SJCRH30 (cell line): ENCODE data around the gene TMEM236. TPM values are rescaled to one million over a fixed set of nuclear protein-coding genes. Genes with fewer than 3 reads are reported as not detected.
A peak's percentile ranks its signal among the peaks of the same experiment; 100 is the strongest.

Source experiments
- DNase-seq, 2 experiments: peaks; one replicate each; pipeline ENCODE4 v3.0.0-alpha.2; 2015 to 2020
- H3K27ac ChIP-seq: fragments of 250-450 bp; sonication (Bioruptor Pico); 2 replicates; pipeline ENCODE4 v1.5.1; 2020; ENCODE audit warnings: mild to moderate bottlenecking, moderate library complexity
- H3K27me3 ChIP-seq: fragments of 250-450 bp; sonication (Bioruptor Pico); 2 replicates; pipeline ENCODE4 v1.5.1; 2020; ENCODE audit warnings: mild to moderate bottlenecking, moderate library complexity
- H3K36me3 ChIP-seq: fragments of 250-450 bp; sonication (Bioruptor Pico); 2 replicates; pipeline ENCODE4 v1.5.1; 2020; ENCODE audit warnings: mild to moderate bottlenecking, moderate library complexity
- H3K4me1 ChIP-seq: fragments of 250-450 bp; sonication (Bioruptor Pico); 2 replicates; pipeline ENCODE4 v1.5.1; 2020; ENCODE audit warnings: mild to moderate bottlenecking, moderate library complexity
- H3K4me3 ChIP-seq: fragments of 250-450 bp; sonication (Bioruptor Pico); 2 replicates; pipeline ENCODE4 v1.5.1; 2020; ENCODE audit warnings: mild to moderate bottlenecking, moderate library complexity
- H3K9me3 ChIP-seq: fragments of 250-450 bp; sonication (Bioruptor Pico); replicated peaks from 2 replicates; pipeline ENCODE4 v1.5.1; 2020; ENCODE audit warnings: mild to moderate bottlenecking, moderate library complexity
- total RNA-seq: library from RNA; depleted of rRNA; stranded (reverse); fragments of >200 nt; shearing (Covaris generic); gene quantifications from 2 replicates; pipeline ENCODE4 v1.2.3, GENCODE V29; 2014

The TMEM236 gene
- total RNA-seq, 1 experiment from 2014 or later, result not detected

DNA sequence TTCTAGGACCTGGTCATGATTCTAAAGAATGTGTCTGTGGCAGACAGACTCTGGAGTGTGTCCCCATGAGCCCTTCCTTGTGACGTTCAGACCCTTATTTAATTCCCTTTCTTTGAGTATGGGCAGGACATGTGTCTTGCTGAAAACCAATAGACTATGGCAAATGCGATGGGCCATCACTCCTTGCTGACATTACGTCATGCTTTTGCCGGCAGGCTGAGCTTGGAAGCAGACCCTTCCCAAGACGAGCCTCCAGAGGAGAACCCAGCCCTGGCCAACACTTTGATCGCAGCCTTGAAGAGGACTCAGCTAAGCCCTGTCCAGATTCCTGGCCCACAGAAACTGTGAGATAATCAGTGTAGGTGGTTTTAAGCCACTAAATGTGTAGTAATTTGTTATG lies 18.4 kb upstream of the TMEM236 start:
- H3K9me3 ChIP-seq, result no peaks in the 10 kb centered on the region
- no peak overlapping the region for H3K27ac ChIP-seq
- no peak overlapping the region for H3K4me3 ChIP-seq
- DNase-seq, result no peak
- H3K27me3 ChIP-seq, result no peaks in the 10 kb centered on the region
- no peaks in the 10 kb centered on the region for H3K4me1 ChIP-seq
- no peaks in the 10 kb centered on the region for H3K36me3 ChIP-seq

DNA sequence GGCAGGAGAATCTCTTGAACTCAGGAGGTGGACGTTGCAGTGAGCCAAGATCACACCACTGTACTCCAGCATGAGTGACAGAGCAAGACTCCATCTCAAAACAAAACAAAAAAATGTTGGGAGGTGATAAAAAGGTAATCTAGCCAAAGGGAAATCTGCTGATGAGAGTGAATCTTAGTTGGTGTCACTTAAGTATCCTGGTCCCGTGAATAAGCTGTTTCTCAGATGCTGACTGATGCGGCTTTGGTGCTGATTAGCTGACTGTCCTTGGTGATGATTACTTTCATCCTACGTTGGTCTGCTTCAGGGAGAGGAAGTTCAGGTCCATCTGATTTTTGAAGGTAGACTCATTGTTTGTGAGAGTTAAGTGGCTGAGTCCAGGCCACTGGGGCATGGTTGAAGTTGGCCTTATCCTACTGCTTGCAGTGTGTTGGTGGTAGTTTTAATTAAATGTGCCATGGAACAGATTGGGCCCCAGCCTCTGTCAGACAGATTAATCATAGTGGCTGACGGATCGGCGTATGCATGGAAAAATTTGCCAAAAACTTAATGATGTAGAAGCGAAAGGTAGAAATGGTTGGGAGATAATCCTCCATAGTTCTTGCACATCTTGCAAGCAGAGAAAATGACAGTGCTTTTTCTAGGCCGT lies 17.4 kb upstream of the TMEM236 start:
- DNase-seq, result no peak
- H3K27ac ChIP-seq, result no peak overlapping the region

DNA sequence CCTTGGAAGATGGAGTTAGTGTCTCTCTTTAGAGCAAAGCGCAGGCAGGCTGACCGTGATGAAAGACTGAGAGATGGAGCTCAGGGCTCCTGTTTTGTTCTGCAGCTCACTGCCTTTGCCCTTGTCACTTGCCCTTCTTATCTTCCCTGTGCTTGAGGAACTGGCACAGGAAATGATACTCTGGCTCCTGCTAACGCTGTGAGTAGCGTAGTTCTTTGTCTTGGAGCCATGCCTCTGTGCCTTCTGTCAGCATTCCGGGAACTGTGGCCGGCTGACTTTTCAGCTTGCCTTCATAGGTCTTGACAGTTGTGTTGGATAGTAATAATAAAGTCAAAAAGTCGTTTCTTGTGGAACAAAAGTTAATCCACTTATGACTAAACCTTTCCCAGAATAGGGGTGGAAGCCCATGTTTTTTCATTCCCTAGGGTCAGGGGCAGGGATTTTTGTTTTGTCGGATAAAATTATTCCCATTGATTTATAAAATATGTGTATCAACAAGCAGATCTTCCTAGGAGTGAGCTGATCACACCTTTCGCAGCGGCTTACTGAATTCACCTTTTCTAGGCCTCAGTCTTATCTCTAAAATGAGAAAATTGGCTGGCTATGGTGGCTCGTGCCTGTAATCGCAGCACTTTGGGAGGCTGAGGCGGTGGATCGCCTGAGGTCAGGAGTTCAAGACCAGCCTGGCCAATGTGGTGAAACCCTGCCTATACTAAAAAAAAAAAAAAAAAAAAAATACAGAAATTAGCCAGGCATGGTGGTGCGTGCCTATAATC lies 16.6 kb upstream of the TMEM236 start:
- Histone ChIP-seq H3K9me3 (no peaks in the 10 kb centered on the region), H3K36me3 (no peaks in the 10 kb centered on the region), H3K4me1 (no peaks in the 10 kb centered on the region), H3K27ac (no peak overlapping the region), H3K4me3 (no peak overlapping the region), H3K27me3 (no peaks in the 10 kb centered on the region)
- no peak for DNase-seq

More for the DNA sequence above, 17.4 kb upstream of the TMEM236 start:
- H3K4me3 ChIP-seq, result no peak overlapping the region
- H3K4me1 ChIP-seq, result no peaks in the 10 kb centered on the region
- no peaks in the 10 kb centered on the region for H3K27me3 ChIP-seq
- H3K36me3 ChIP-seq, result no peaks in the 10 kb centered on the region
- H3K9me3 ChIP-seq, result no peaks in the 10 kb centered on the region

DNA sequence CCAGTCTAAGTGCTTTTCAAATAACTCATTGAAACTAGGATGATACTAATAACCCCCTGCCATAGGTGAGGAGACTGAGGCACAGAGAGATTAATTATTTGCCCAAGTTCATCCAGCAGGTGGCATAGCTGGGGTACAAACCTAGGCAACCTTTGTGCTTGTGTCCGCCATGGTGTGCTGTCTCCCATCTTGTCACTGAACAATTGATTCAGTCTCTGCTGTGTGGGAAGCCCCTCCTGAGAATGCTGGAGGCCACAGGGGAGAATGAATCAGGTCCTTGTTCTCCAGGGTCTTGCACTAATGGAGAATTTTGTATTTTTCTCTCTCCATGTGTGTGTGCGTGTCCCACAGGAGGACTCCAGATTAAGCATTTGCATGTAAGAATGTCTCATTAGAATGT lies 15.8 kb upstream of the TMEM236 start:
- no peak for DNase-seq
- Histone ChIP-seq H3K9me3 (no peaks in the 10 kb centered on the region), H3K27ac (no peak overlapping the region)

DNA sequence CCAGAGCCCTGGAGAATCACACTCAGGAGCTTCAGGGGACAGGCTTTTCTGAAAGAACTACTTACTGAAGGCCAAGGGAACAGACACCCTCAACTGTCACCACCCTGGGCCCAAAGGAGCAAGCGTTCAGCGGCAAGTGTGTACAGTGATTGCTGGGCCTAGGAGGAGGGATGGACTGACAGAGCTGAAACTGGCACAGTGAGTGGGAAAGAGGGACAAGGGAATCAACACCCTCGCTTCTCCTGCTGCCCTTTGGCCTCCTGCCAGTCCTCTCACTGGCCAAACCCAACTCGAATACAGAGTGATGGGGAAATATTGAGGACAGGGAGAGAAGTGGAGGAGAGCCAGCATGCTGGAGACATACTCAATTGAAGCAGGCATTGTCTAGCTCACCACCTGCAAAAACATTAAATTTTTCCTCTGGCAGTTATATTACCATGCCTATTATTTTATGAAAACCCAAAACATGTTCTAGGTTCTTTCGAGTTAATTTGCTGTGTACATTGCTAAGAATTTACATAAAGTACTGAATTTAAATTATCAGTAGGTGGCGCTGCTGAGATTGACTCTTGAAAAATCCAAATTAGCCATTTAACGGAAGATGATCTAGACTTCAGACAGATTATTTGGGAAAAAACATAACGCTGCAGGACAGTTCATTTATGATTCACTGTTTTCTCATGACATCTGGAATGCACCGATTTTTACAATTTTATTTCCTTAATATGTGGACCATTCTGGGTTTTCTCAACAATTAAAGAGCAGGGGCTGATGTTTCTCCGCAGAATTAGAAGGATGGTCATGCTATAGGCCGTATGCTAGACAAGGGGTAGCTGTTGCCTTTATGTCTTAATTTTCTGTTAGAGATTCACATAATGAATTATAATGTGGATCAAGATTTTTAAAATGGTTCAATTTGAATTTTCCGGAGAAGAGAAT lies 14.7 kb upstream of the TMEM236 start:
- Histone ChIP-seq H3K27me3 (no peaks in the 10 kb centered on the region), H3K27ac (no peak overlapping the region), H3K36me3 (no peaks in the 10 kb centered on the region), H3K4me3 (no peak overlapping the region), H3K4me1 (no peaks in the 10 kb centered on the region), H3K9me3 (no peaks in the 10 kb centered on the region)
- peak in 1 of 2 experiments; percentile 54 for DNase-seq

More for the DNA sequence above, 15.8 kb upstream of the TMEM236 start:
- no peaks in the 10 kb centered on the region for H3K36me3 ChIP-seq
- no peaks in the 10 kb centered on the region for H3K4me1 ChIP-seq
- H3K27me3 ChIP-seq, result no peaks in the 10 kb centered on the region
- H3K4me3 ChIP-seq, result no peak overlapping the region

DNA sequence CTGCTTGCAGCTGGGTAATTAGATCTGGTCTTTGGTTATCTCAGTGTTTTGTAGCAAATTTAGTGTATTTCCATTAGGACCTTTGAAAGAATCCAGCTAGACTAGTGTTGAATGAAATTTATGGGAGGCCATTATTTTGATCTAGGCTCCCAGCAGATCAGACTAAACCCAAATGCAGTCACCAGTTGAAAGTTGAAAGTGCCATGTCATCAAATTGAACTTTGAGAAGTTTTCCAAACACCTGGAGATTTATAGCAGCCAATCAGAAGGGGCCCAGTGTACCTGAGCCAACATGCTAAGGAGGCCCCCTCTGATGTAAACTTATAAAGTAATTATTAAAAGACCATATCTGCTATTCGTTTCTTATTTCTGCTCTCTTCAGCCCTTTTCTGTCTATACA lies 11.3 kb upstream of the TMEM236 start:
- Histone ChIP-seq H3K27ac (no peak overlapping the region), H3K4me3 (no peak overlapping the region), H3K4me1 (no peaks in the 10 kb centered on the region), H3K36me3 (no peaks in the 10 kb centered on the region), H3K9me3 (no peaks in the 10 kb centered on the region), H3K27me3 (no peaks in the 10 kb centered on the region)
- no peak for DNase-seq

DNA sequence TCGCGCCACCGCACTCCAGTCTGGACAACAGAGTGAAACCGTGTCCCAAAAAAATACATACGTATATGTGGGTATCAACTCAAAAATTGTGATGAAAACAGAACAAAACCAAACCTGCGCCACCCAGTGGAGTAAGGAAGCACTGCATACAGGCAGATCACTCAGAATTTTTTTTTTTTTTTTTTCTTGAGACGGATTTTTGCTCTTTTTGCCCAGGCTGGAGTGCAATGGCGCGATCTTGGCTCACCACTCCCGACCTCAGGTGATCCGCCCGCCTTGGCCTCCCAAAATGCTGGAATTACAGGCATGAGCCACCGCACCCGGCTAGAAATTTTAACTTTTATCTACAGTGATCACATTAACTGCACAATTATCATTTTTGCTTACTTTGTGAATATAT lies 9.1 kb upstream of the TMEM236 start:
- H3K4me3 ChIP-seq, result no peak overlapping the region
- H3K27me3 ChIP-seq, result no peaks in the 10 kb centered on the region
- H3K4me1 ChIP-seq, result no peaks in the 10 kb centered on the region
- H3K9me3 ChIP-seq, result no peaks in the 10 kb centered on the region
- H3K27ac ChIP-seq, result no peak overlapping the region
- no peaks in the 10 kb centered on the region for H3K36me3 ChIP-seq
- peak; percentile 45 to 68 for DNase-seq

DNA sequence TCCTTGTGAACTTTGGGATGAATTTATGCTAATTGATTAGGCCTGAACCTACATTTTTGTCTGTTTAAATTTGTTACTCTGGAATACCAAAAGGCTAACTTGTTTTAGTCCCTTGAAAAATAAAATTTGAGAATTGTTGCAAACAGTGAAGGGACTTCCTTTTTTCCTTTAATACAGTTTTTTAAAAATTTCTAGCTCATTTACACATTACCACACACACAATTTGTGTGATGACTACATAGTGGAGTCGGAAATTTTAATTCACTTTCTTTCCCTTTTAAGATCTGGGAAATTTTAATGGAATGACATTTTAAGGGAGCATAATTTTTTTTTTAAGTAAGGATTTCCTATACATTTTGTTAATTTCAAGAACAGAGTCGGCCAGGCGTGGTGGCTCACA lies 8.6 kb upstream of the TMEM236 start:
- Histone ChIP-seq H3K9me3 (no peaks in the 10 kb centered on the region), H3K27me3 (no peaks in the 10 kb centered on the region), H3K27ac (no peak overlapping the region), H3K4me1 (no peaks in the 10 kb centered on the region), H3K4me3 (no peak overlapping the region), H3K36me3 (no peaks in the 10 kb centered on the region)
- DNase-seq, result no peak

DNA sequence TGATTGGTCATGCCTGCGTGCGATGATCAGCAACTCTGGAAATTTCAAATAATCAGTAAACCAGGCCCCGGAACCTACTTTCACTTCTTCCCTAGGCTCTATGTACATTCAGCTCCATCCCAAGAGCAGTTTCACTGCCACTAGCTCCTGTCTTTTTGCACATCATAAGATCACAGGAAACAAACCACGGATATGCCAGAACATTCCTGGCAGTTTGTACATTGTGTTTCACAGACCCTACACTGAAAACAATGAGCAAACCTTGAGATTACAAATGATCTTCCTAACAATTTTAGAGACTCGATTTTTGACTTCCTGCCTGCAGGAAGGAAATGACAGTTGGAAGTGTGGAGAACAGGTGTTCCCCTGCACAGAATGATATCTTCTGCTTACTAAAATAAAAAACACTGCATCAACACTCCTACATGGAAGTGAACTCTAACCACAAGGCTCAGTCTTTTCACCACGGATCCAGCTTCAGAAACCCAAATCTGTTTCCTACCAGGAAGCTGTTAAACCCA lies 7.6 kb upstream of the TMEM236 start:
- H3K27me3 ChIP-seq, result no peaks in the 10 kb centered on the region
- H3K36me3 ChIP-seq, result no peaks in the 10 kb centered on the region
- H3K4me1 ChIP-seq, result no peaks in the 10 kb centered on the region
- DNase-seq, result peak; percentile 8 to 45
- peak overlapping the region; percentile 23 for H3K27ac ChIP-seq
- no peaks in the 10 kb centered on the region for H3K9me3 ChIP-seq
- peak overlapping the region; percentile 38 for H3K4me3 ChIP-seq

DNA sequence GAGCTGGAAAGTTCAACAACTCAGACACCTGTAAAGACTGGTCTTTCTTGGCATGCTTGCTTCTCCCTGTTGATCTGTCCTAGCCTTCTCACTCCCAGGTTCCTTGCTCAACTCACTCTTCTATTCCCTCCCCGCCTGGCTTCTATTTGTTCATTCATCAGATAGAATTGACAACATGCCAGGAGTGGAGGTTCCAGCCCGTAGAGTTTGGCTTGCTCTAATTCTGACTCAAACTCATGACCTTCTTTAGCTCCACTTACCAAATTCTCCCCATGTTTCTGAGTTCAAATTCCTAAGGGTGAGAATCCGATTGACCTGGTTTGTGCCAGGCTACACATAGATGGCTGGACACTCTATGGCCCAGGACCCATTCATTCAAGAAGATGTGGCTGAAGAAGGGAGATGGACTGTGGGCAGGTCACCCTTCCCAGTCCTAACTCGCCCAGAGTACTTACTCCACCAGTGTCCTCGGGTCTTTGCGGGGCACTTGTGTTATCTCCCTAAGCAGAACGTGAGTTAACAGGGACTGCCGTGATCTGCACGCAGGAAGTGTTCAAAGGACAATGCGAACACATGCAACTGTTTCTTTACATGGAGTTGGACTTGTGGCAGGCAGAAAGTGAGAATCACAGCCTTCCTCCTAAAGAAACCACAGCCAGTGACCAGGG lies 4.0 kb upstream of the TMEM236 start:
- no peak overlapping the region for H3K4me3 ChIP-seq
- no peak for DNase-seq
- H3K36me3 ChIP-seq, result no peaks in the 10 kb centered on the region

DNA sequence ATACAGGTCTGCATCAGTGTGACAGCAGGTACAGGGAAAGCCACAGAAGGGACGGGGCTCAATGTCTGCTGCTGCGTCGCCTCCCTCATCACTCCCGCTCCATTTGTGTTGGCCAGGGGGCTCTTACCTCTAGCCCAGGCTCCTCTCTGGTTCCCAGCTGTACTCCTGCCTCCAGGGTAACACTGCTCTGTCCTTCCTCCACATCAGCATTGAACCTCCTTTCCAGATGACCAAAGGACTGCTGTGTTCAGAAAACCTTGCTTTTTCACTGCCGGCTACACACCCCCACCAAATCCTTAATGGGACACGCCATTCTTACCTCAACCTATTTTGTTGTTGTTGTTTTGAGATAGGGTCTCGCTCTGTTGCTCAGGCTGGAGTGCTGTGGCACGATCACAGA lies 2.1 kb upstream of the TMEM236 start:
- Histone ChIP-seq H3K4me1 (no peaks in the 10 kb centered on the region), H3K36me3 (no peaks in the 10 kb centered on the region), H3K27ac (no peak overlapping the region), H3K27me3 (no peaks in the 10 kb centered on the region), H3K4me3 (no peak overlapping the region), H3K9me3 (no peaks in the 10 kb centered on the region)
- DNase-seq, result no peak

More for the DNA sequence above, 4.0 kb upstream of the TMEM236 start:
- H3K9me3 ChIP-seq, result no peaks in the 10 kb centered on the region
- H3K4me1 ChIP-seq, result no peaks in the 10 kb centered on the region
- H3K27ac ChIP-seq, result no peak overlapping the region
- H3K27me3 ChIP-seq, result no peaks in the 10 kb centered on the region

DNA sequence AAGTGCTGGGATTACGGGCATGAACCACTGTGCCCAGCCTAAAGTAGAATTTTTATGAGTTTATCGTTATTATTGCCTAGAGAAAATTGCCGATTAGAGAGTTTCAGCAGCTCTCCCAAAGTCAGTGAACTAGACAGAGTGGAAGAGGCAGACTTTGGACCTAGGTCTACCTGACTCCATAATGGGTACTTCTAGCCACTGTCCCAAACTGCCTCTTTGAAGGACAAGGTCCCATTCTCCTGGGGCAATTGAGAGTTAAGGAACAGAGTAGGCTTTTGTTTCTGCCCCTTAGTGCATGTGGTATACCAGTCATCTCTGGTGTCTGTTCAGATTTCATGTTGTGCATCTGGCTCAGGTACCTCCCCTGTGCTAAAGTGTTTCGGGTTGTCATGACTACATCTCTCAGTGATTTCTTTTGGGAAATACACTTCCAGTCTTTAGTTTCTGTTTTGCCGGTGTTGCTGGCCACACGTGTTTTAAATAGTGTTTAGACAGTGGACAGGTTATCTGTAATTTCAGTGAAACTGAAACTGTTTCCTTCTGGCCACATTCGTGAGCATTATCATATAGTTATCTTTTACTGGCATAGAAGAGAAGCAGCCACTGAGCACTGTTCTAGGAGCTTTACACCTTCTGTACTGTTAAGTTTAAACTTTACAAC lies 4.7 kb downstream of the TMEM236 start:
- no peak overlapping the region for H3K27ac ChIP-seq
- no peaks in the 10 kb centered on the region for H3K27me3 ChIP-seq
- no peak for DNase-seq
- no peaks in the 10 kb centered on the region for H3K36me3 ChIP-seq
- H3K9me3 ChIP-seq, result no peaks in the 10 kb centered on the region
- H3K4me1 ChIP-seq, result no peaks in the 10 kb centered on the region
- no peak overlapping the region for H3K4me3 ChIP-seq

DNA sequence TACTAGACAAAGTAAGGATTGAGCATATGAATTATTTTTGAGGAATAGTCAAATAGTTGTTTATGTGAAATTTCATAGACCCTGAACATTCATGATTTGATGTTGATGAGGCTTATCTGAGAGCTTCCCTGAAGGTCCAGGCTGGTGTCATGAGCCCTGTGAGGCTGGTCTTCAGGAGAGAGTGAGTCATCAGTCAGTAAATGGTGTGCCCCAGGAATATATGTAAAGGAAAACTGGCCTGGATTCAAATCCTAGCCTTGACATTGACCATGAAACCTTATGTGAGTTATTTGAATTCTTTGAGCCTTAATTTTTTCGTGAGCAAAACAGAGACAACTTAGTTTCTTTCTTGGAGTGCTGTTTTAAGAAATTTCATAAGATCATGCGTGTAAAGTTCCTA lies 6.2 kb downstream of the TMEM236 start:
- no peaks in the 10 kb centered on the region for H3K36me3 ChIP-seq
- DNase-seq, result no peak
- H3K4me3 ChIP-seq, result no peak overlapping the region
- no peaks in the 10 kb centered on the region for H3K27me3 ChIP-seq
- H3K27ac ChIP-seq, result no peak overlapping the region
- H3K9me3 ChIP-seq, result no peaks in the 10 kb centered on the region
- no peaks in the 10 kb centered on the region for H3K4me1 ChIP-seq

DNA sequence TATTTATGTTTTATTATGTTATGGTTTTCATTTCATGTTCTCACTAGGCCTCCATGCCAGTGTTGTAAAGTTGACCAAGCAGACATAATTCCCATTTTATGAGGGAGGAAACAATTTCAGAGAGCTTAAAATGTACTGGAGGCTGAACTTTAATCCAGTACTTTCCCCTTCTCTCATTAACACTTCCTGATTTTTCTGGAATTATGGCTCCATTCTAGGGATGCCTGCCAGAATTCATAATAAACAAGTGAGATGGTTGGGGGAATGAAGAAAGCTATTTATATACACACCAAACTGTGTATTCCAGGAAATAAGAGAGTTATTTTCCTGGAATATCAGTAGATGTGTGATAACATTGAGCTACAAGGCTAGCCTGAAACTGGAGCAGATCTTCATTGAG lies 6.9 kb downstream of the TMEM236 start:
- Histone ChIP-seq H3K9me3 (no peaks in the 10 kb centered on the region), H3K27ac (no peak overlapping the region), H3K4me3 (no peak overlapping the region), H3K4me1 (no peaks in the 10 kb centered on the region), H3K36me3 (no peaks in the 10 kb centered on the region), H3K27me3 (no peaks in the 10 kb centered on the region)
- no peak for DNase-seq
